Activated CD8-positive, alpha-beta memory T cell treated with anti-CD3 and anti-CD28 coated beads for 36 hours (primary cell): ENCODE data around the gene PITPNM3. TPM values are rescaled to one million over a fixed set of nuclear protein-coding genes. Genes with fewer than 3 reads are reported as not detected.

ENCODE experiments used
- CTCF ChIA-PET: fragments of 350-600 bp; sonication (Branson Sonifier 250); formaldehyde crosslinking; loops from one replicate; lab custom pipeline; 2021; ENCODE audit warnings: antibody characterized with exemption; lab: Charles Lee
- POLR2A ChIA-PET: fragments of 350-600 bp; sonication (Branson Sonifier 250); formaldehyde crosslinking; loops from one replicate; lab custom pipeline; 2021; ENCODE audit warnings: antibody characterized with exemption; lab: Charles Lee
- total RNA-seq, 2 experiments: library from RNA; stranded (reverse); gene quantifications; one replicate each; pipeline ENCODE4 v1.2.3, GENCODE V29; 2021

The PITPNM3 gene
- total RNA-seq, 2 experiments from 2014 or later, result 0.44 to 0.59 TPM

- CTCF ChIA-PET, result interaction anchor here (1.0 to 1.9 kb wide), 3 partner anchors 12 to 850 kb away, joined by 3 to 4 read pairs (median 3); no protein-coding TSS in a partner anchor
- POLR2A ChIA-PET, result no interaction called here
Observed at GRCh38 chr17:6442775-6443174, 113.6 kb downstream of the PITPNM3 start.

- ChIA-PET POLR2A (no interaction called here), CTCF (interaction anchor here (1.0 kb wide), 1 partner anchor 852 kb away, joined by 3 read pairs; no protein-coding TSS in a partner anchor)
Observed at GRCh38 chr17:6439951-6440350, 116.4 kb downstream of the PITPNM3 start.

- POLR2A ChIA-PET, result no interaction called here
- CTCF ChIA-PET, result interaction anchor here (0.7 kb wide), 1 partner anchor 666 kb away, joined by 4 read pairs; no protein-coding TSS in a partner anchor
Observed at GRCh38 chr17:6437956-6438355, 118.4 kb downstream of the PITPNM3 start.

GRCh38 chr17:6437466-6437865 is 118.9 kb downstream of the PITPNM3 start:
- CTCF ChIA-PET, result no interaction called here

GRCh38 chr17:6435968-6436367 is 120.4 kb downstream of the PITPNM3 start:
- ChIA-PET CTCF (interaction anchor here (0.6 to 2.0 kb wide), 7 partner anchors 9 to 852 kb away, joined by 3 to 13 read pairs (median 4); partner anchors contain the start of genes NLRP1 and PIMREG), POLR2A (no interaction called here)

More at GRCh38 chr17:6437466-6437865, 118.9 kb downstream of the PITPNM3 start:
- POLR2A ChIA-PET, result no interaction called here

GRCh38 chr17:6435051-6435450 is 121.3 kb downstream of the PITPNM3 start, which contains the start of gene AIPL1:
TSS of gene AIPL1 (minus strand) at chr17:6435121. CDS start at chr17:6435104, 17 bp downstream.
- CTCF ChIA-PET, result interaction anchor here (0.9 to 2.0 kb wide), 4 partner anchors 17 to 851 kb away, joined by 3 to 13 read pairs (median 4); partner anchors contain the start of gene NLRP1
- POLR2A ChIA-PET, result no interaction called here

- ChIA-PET CTCF (interaction anchor here (1.4 kb wide), 1 partner anchor 11 kb away, joined by 4 read pairs; no protein-coding TSS in a partner anchor), POLR2A (no interaction called here)
Observed at GRCh38 chr17:6430769-6431168, 125.6 kb downstream of the PITPNM3 start.

GRCh38 chr17:6429266-6429665 is 127.1 kb downstream of the PITPNM3 start:
- CTCF ChIA-PET, result no interaction called here

GRCh38 chr17:6428207-6428965 is 128.0 kb downstream of the PITPNM3 start:
- CTCF ChIA-PET, result interaction anchor here (0.6 kb wide), 1 partner anchor 14 kb away, joined by 3 read pairs; no protein-coding TSS in a partner anchor
- POLR2A ChIA-PET, result interaction anchor here (0.7 kb wide), 1 partner anchor 52 kb away, joined by 5 read pairs; no protein-coding TSS in a partner anchor

More at GRCh38 chr17:6429266-6429665, 127.1 kb downstream of the PITPNM3 start:
- POLR2A ChIA-PET, result no interaction called here

GRCh38 chr17:6427279-6427781 is 129.0 kb downstream of the PITPNM3 start:
- CTCF ChIA-PET, result no interaction called here
- POLR2A ChIA-PET, result interaction anchor here (0.7 kb wide), 1 partner anchor 51 kb away, joined by 5 read pairs; no protein-coding TSS in a partner anchor

GRCh38 chr17:6426356-6427101 is 129.8 kb downstream of the PITPNM3 start:
- POLR2A ChIA-PET, result no interaction called here

GRCh38 chr17:6425407-6425806 is 130.9 kb downstream of the PITPNM3 start:
- ChIA-PET POLR2A (no interaction called here), CTCF (no interaction called here)

More at GRCh38 chr17:6426356-6427101, 129.8 kb downstream of the PITPNM3 start:
- CTCF ChIA-PET, result no interaction called here

- ChIA-PET CTCF (interaction anchor here (0.8 to 1.2 kb wide), 2 partner anchors 12 to 836 kb away, joined by 3 read pairs; no protein-coding TSS in a partner anchor), POLR2A (no interaction called here)
Observed at GRCh38 chr17:6423931-6424330, 132.4 kb downstream of the PITPNM3 start.

GRCh38 chr17:6422654-6423241 is 133.6 kb downstream of the PITPNM3 start:
- POLR2A ChIA-PET, result no interaction called here
- CTCF ChIA-PET, result interaction anchor here (0.7 to 0.8 kb wide), 2 partner anchors 11 to 830 kb away, joined by 3 read pairs; no protein-coding TSS in a partner anchor

- ChIA-PET CTCF (interaction anchor here (0.7 to 1.4 kb wide), 4 partner anchors 627 to 829 kb away, joined by 3 to 4 read pairs (median 3); no protein-coding TSS in a partner anchor), POLR2A (no interaction called here)
Observed at GRCh38 chr17:6421700-6422604, 134.4 kb downstream of the PITPNM3 start.

- CTCF ChIA-PET, result no interaction called here
- POLR2A ChIA-PET, result no interaction called here
Observed at GRCh38 chr17:6420173-6420641, 136.1 kb downstream of the PITPNM3 start.

GRCh38 chr17:6415616-6416015 is 140.7 kb downstream of the PITPNM3 start:
- ChIA-PET CTCF (no interaction called here), POLR2A (no interaction called here)
